AG10803 (cell line): ENCODE data around the gene SDR42E2.
"Not testable (repeated sequence)": the region's sequence is repeated elsewhere in the genome, so short reads cannot be mapped to it uniquely, and the experiment has no call there.

Experiments used
- DNase-seq: peaks from one replicate; pipeline ENCODE4 v3.0.0; 2010; ENCODE audit warnings: low read depth
- H3K4me3 ChIP-seq: 2 replicates; pipeline ENCODE4 v1.5.1; 2011; ENCODE audit warnings: mild to moderate bottlenecking, low read length, control low read depth
- CTCF ChIP-seq: conservative IDR thresholded peaks from 2 replicates; pipeline ENCODE4 v1.5.1; 2011; ENCODE audit warnings: mild to moderate bottlenecking, low read length, control low read depth, inconsistent platforms

The SDR42E2 gene

GRCh38 chr16:22124583-22125284, 37.6 kb upstream of the SDR42E2 start:
- TF ChIP-seq CTCF: no peak
- no peak overlapping the region for H3K4me3 ChIP-seq
- DNase-seq: no peak

GRCh38 chr16:22126037-22126558, 36.2 kb upstream of the SDR42E2 start:
- DNase-seq: no peak
- no peak overlapping the region for H3K4me3 ChIP-seq
- TF ChIP-seq CTCF: no peak

- H3K4me3 ChIP-seq, DNase-seq: not testable (repeated sequence)
Measured at GRCh38 chr16:22128537-22128936, 33.8 kb upstream of the SDR42E2 start.

GRCh38 chr16:22130528-22130927, 31.8 kb upstream of the SDR42E2 start:
- H3K4me3 ChIP-seq: no peak overlapping the region
- DNase-seq: no peak
- no peak for TF ChIP-seq CTCF

GRCh38 chr16:22132801-22133200, 29.5 kb upstream of the SDR42E2 start:
- no peak for TF ChIP-seq CTCF
- no peak overlapping the region for H3K4me3 ChIP-seq
- DNase-seq: no peak

GRCh38 chr16:22138482-22138881, 23.8 kb upstream of the SDR42E2 start:
- no peak for TF ChIP-seq CTCF
- H3K4me3 ChIP-seq: no peak overlapping the region
- no peak for DNase-seq

GRCh38 chr16:22139008-22139407, 23.3 kb upstream of the SDR42E2 start:
- no peak overlapping the region for H3K4me3 ChIP-seq
- DNase-seq: no peak
- TF ChIP-seq CTCF: no peak
